GM23338 (cell line): ENCODE measurements around the gene MCTP1. TPM values are rescaled to one million over a fixed set of nuclear protein-coding genes. Genes with fewer than 3 reads are reported as not detected.
A peak's percentile ranks its signal among the peaks of the same experiment; 100 is the strongest.

Experiments used
- ATAC-seq: fragments of 200-7000 bp; cut with Tn5 transposase; 3 replicates; pipeline ENCODE4 v1.9.1; 2020
- DNase-seq: peaks from one replicate; pipeline ENCODE4 v3.0.0-alpha.2; 2015; ENCODE audit warnings: low spot score
- H2AFZ ChIP-seq: fragments of 200-600 bp; sonication (generic); 2 replicates; pipeline ENCODE4 v1.8.0; 2016; ENCODE audit warnings: antibody characterized with exemption, mild to moderate bottlenecking, moderate library complexity
- H3F3A ChIP-seq: fragments of 200-600 bp; sonication (generic); replicated peaks from 2 replicates; pipeline ENCODE4 v1.8.0; 2017; ENCODE audit warnings: antibody characterized with exemption, mixed run types, low read depth
- H3K27ac ChIP-seq: fragments of 200-600 bp; sonication (generic); 2 replicates; pipeline ENCODE4 v1.6.1; 2016; ENCODE audit warnings: low read depth
- H3K27me3 ChIP-seq: fragments of 200-600 bp; sonication (generic); 2 replicates; pipeline ENCODE4 v1.8.0; 2016; ENCODE audit warnings: mild to moderate bottlenecking, mixed run types, moderate library complexity; ENCODE audit not compliant: insufficient read depth
- H3K36me3 ChIP-seq: fragments of 200-600 bp; sonication (generic); 2 replicates; pipeline ENCODE4 v1.8.0; 2016; ENCODE audit warnings: mild to moderate bottlenecking; ENCODE audit not compliant: insufficient read depth
- H3K4me1 ChIP-seq: fragments of 200-600 bp; sonication (generic); 2 replicates; pipeline ENCODE4 v1.8.0; 2016; ENCODE audit warnings: mild to moderate bottlenecking, moderate library complexity; ENCODE audit not compliant: insufficient read depth
- H3K4me2 ChIP-seq: fragments of 200-600 bp; sonication (generic); 2 replicates; pipeline ENCODE4 v1.7.1; 2017; ENCODE audit warnings: mixed run types
- H3K4me3 ChIP-seq: fragments of 200-600 bp; sonication (generic); 2 replicates; pipeline ENCODE4 v1.6.1; 2016; ENCODE audit warnings: mixed run types
- H3K79me2 ChIP-seq: fragments of 200-600 bp; sonication (generic); replicated peaks from 2 replicates; pipeline ENCODE4 v1.8.0; 2017; ENCODE audit warnings: mild to moderate bottlenecking; ENCODE audit not compliant: insufficient read depth
- H3K9me2 ChIP-seq: fragments of 200-600 bp; sonication (generic); 2 replicates; pipeline ENCODE4 v1.8.0; 2017; ENCODE audit not compliant: insufficient read depth
- H4K20me1 ChIP-seq: fragments of 200-600 bp; sonication (generic); replicated peaks from 2 replicates; pipeline ENCODE4 v1.8.0; 2017; ENCODE audit warnings: mild to moderate bottlenecking; ENCODE audit not compliant: insufficient read depth
- H3K27ac Mint-ChIP-seq: 2 replicates; pipeline ENCODE4 v1.8.0; 2020; ENCODE audit warnings: inconsistent platforms, mild to moderate bottlenecking, moderate library complexity, mixed read lengths
- H3K27me3 Mint-ChIP-seq: 3 replicates; pipeline ENCODE4 v1.8.0; 2022; ENCODE audit warnings: low read depth, mild to moderate bottlenecking, moderate library complexity, mixed read lengths, inconsistent platforms; ENCODE audit not compliant: insufficient read depth, poor library complexity
- H3K36me3 Mint-ChIP-seq: 3 replicates; pipeline ENCODE4 v1.8.0; 2021; ENCODE audit warnings: low read depth, mild to moderate bottlenecking, inconsistent platforms, moderate library complexity, mixed read lengths
- H3K4me1 Mint-ChIP-seq: 3 replicates; pipeline ENCODE4 v1.8.0; 2020; ENCODE audit warnings: mild to moderate bottlenecking, inconsistent platforms, mixed read lengths
- H3K4me3 Mint-ChIP-seq: 3 replicates; pipeline ENCODE4 v1.8.0; 2021; ENCODE audit warnings: moderate library complexity, mild to moderate bottlenecking, inconsistent platforms, mixed read lengths
- H3K9me3 Mint-ChIP-seq: 3 replicates; pipeline ENCODE4 v1.8.0; 2020; ENCODE audit warnings: moderate library complexity, mild to moderate bottlenecking, inconsistent platforms, mixed read lengths
- CREB1 ChIP-seq: fragments of 250-450 bp; sonication (Bioruptor Pico); IDR thresholded peaks from 2 replicates; pipeline ENCODE4 v1.5.0; 2020; ENCODE audit warnings: low read depth, mild to moderate bottlenecking, moderate library complexity
- EZH2 ChIP-seq: fragments of 200-600 bp; sonication (generic); IDR thresholded peaks from one replicate; pipeline ENCODE4 v1.8.0; 2017; ENCODE audit warnings: antibody characterized with exemption, mild to moderate bottlenecking, low read depth; ENCODE audit not compliant: unreplicated experiment
- EZH2phosphoT487 ChIP-seq: fragments of 200-600 bp; sonication (generic); IDR thresholded peaks from one replicate; pipeline ENCODE4 v1.8.1; 2018; ENCODE audit warnings: antibody characterized with exemption; ENCODE audit not compliant: unreplicated experiment
- JUNB ChIP-seq: IDR thresholded peaks from one replicate; pipeline ENCODE4 v1.6.1; 2016; ENCODE audit warnings: antibody characterized with exemption; ENCODE audit not compliant: unreplicated experiment
- REST ChIP-seq: IDR thresholded peaks from one replicate; pipeline ENCODE4 v1.6.1; 2018; ENCODE audit warnings: antibody characterized with exemption; ENCODE audit not compliant: unreplicated experiment
- STAT1 ChIP-seq: IDR thresholded peaks from one replicate; pipeline ENCODE4 v1.6.1; 2016; ENCODE audit warnings: antibody characterized with exemption; ENCODE audit not compliant: unreplicated experiment
- ZNF114 ChIP-seq: fragments of 250-450 bp; sonication (Bioruptor Pico); IDR thresholded peaks from 2 replicates; pipeline ENCODE4 v1.5.0; 2020; ENCODE audit warnings: mild to moderate bottlenecking, moderate library complexity
- ZNF331 ChIP-seq: fragments of 250-450 bp; sonication (Bioruptor Pico); IDR thresholded peaks from 2 replicates; pipeline ENCODE4 v1.5.0; 2020; ENCODE audit warnings: low read depth, mild to moderate bottlenecking, moderate library complexity
- polyA plus RNA-seq: library from polyadenylated mRNA; unstranded; fragments of >200 nt; fragmentation: Nextera tagmentation; extraction: Ambion mirVana; gene quantifications from 2 replicates; pipeline ENCODE4 v1.2.1, GENCODE V29; 2016
- total RNA-seq: library from RNA; depleted of rRNA; stranded (reverse); fragments of >200 nt; shearing (Covaris generic); gene quantifications from 2 replicates; pipeline ENCODE4 v1.2.3, GENCODE V29; 2014
- TF ChIP-seq, protein P1 (sequence below): fragments of 250-450 bp; sonication (Bioruptor Pico); IDR thresholded peaks from 2 replicates; pipeline ENCODE4 v1.5.0; 2020; ENCODE audit warnings: mild to moderate bottlenecking, moderate library complexity

Gene MCTP1
- total and polyA plus RNA-seq, 2 experiments from 2014 or later, result 3.7 to 4.2 TPM

- TF ChIP-seq EZH2 (peak; percentile 59), CREB1 (CRISPR knock-in tag) (no peak)
- Mint-ChIP-seq H3K27ac (no peak overlapping the region), H3K27me3 (peaks cover 24% of the 10 kb centered on the region), H3K9me3 (no peaks in the 10 kb centered on the region), H3K4me3 (peak overlapping the region; percentile 81), H3K4me1 (peaks cover 39% of the 10 kb centered on the region), H3K36me3 (no peaks in the 10 kb centered on the region; the same call in 2 of the 3 replicates)
- Histone ChIP-seq H3K4me2 (peak overlapping the region; percentile 87), H3K36me3 (no peaks in the 10 kb centered on the region), H3K27ac (no peak overlapping the region), H3K27me3 (peaks cover 35% of the 10 kb centered on the region), H3K9me2 (peaks cover 8% of the 10 kb centered on the region; the same call in 1 of the 2 replicates), H3K79me2 (no peaks in the 10 kb centered on the region), H3F3A (no peaks in the 10 kb centered on the region), H3K4me1 (peaks cover 54% of the 10 kb centered on the region), H3K4me3 (peak overlapping the region; percentile 79), H2AFZ (peak overlapping the region; percentile 94; the same call in 1 of the 2 replicates), H4K20me1 (no peaks in the 10 kb centered on the region)
- DNase-seq (peak; percentile 45), ATAC-seq (no peak)
Observed at GRCh38 chr5:95285409-95285755, 488 bp upstream of the MCTP1 start.

- peak overlapping the region; percentile 94 for H2AFZ ChIP-seq
- H3K79me2 ChIP-seq, result no peaks in the 10 kb centered on the region
- peak; percentile 67 for ATAC-seq
- Mint-ChIP-seq H3K27ac (no peak overlapping the region), H3K36me3 (no peaks in the 10 kb centered on the region; the same call in 2 of the 3 replicates), H3K4me3 (peak overlapping the region; percentile 81), H3K27me3 (peaks cover 24% of the 10 kb centered on the region), H3K9me3 (no peaks in the 10 kb centered on the region), H3K4me1 (peaks cover 46% of the 10 kb centered on the region)
- no peaks in the 10 kb centered on the region for H3K9me2 ChIP-seq
- no peaks in the 10 kb centered on the region for H3F3A ChIP-seq
- peak overlapping the region; percentile 87 for H3K4me2 ChIP-seq
- peaks cover 54% of the 10 kb centered on the region for H3K4me1 ChIP-seq
- H3K27me3 ChIP-seq, result peaks cover 35% of the 10 kb centered on the region
- no peaks in the 10 kb centered on the region for H3K36me3 ChIP-seq
- no peak overlapping the region for H3K27ac ChIP-seq
- H3K4me3 ChIP-seq, result peak overlapping the region; percentile 79
- no peaks in the 10 kb centered on the region for H4K20me1 ChIP-seq
- DNase-seq, result peak; percentile 79
- TF ChIP-seq EZH2, result no peak
- no peak for TF ChIP-seq ZNF331 (CRISPR knock-in tag)
- TF ChIP-seq EZH2phosphoT487, result no peak
- TF ChIP-seq CREB1 (CRISPR knock-in tag), result no peak
- no peak for TF ChIP-seq JUNB
- TF ChIP-seq, protein P1, sequence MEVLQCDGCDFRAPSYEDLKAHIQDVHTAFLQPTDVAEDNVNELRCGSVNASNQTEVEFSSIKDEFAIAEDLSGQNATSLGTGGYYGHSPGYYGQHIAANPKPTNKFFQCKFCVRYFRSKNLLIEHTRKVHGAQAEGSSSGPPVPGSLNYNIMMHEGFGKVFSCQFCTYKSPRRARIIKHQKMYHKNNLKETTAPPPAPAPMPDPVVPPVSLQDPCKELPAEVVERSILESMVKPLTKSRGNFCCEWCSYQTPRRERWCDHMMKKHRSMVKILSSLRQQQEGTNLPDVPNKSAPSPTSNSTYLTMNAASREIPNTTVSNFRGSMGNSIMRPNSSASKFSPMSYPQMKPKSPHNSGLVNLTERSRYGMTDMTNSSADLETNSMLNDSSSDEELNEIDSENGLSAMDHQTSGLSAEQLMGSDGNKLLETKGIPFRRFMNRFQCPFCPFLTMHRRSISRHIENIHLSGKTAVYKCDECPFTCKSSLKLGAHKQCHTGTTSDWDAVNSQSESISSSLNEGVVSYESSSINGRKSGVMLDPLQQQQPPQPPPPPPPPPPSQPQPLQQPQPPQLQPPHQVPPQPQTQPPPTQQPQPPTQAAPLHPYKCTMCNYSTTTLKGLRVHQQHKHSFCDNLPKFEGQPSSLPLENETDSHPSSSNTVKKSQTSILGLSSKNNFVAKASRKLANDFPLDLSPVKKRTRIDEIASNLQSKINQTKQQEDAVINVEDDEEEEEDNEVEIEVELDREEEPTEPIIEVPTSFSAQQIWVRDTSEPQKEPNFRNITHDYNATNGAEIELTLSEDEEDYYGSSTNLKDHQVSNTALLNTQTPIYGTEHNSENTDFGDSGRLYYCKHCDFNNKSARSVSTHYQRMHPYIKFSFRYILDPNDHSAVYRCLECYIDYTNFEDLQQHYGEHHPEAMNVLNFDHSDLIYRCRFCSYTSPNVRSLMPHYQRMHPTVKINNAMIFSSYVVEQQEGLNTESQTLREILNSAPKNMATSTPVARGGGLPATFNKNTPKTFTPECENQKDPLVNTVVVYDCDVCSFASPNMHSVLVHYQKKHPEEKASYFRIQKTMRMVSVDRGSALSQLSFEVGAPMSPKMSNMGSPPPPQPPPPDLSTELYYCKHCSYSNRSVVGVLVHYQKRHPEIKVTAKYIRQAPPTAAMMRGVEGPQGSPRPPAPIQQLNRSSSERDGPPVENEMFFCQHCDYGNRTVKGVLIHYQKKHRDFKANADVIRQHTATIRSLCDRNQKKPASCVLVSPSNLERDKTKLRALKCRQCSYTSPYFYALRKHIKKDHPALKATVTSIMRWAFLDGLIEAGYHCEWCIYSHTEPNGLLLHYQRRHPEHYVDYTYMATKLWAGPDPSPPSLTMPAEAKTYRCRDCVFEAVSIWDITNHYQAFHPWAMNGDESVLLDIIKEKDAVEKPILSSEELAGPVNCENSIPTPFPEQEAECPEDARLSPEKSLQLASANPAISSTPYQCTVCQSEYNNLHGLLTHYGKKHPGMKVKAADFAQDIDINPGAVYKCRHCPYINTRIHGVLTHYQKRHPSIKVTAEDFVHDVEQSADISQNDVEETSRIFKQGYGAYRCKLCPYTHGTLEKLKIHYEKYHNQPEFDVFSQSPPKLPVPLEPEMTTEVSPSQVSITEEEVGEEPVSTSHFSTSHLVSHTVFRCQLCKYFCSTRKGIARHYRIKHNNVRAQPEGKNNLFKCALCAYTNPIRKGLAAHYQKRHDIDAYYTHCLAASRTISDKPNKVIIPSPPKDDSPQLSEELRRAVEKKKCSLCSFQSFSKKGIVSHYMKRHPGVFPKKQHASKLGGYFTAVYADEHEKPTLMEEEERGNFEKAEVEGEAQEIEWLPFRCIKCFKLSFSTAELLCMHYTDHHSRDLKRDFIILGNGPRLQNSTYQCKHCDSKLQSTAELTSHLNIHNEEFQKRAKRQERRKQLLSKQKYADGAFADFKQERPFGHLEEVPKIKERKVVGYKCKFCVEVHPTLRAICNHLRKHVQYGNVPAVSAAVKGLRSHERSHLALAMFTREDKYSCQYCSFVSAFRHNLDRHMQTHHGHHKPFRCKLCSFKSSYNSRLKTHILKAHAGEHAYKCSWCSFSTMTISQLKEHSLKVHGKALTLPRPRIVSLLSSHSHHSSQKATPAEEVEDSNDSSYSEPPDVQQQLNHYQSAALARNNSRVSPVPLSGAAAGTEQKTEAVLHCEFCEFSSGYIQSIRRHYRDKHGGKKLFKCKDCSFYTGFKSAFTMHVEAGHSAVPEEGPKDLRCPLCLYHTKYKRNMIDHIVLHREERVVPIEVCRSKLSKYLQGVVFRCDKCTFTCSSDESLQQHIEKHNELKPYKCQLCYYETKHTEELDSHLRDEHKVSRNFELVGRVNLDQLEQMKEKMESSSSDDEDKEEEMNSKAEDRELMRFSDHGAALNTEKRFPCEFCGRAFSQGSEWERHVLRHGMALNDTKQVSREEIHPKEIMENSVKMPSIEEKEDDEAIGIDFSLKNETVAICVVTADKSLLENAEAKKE, result no peak
- TF ChIP-seq STAT1, result no peak
- TF ChIP-seq ZNF114, result no peak
- no peak for TF ChIP-seq REST
Observed at GRCh38 chr5:95283761-95284571, 928 bp downstream of the MCTP1 start.
